ENCODE measurements around the gene TDRD15.

TDRD15 gene

GRCh38 chr2:21103274-21103891, 20.4 kb upstream of the TDRD15 start:
- TF ChIP-seq CTCF (IDR thresholded peaks at IDR 0.05; ENCODE audit: insufficient read depth, low read length, missing control alignments), result no peak
- ChIA-PET CTCF (no interaction called here), POLR2A (no interaction called here)
- DNase-seq (ENCODE audit: low read depth, low spot score), result no peak
- no peak overlapping the region for H3K4me3 ChIP-seq (ENCODE audit: low read depth, low read length)

- DNase-seq (ENCODE audit: low read depth, low spot score), result no peak
- no peak for TF ChIP-seq CTCF (IDR thresholded peaks at IDR 0.05; ENCODE audit: insufficient read depth, low read length, missing control alignments)
- no peak overlapping the region for H3K4me3 ChIP-seq (ENCODE audit: low read depth, low read length)
- ChIA-PET POLR2A (no interaction called here), CTCF (no interaction called here)
These were observed 19.6 kb upstream of the TDRD15 start for GRCh38 chr2:21104030-21104660.

GRCh38 chr2:21111012-21111411, 12.8 kb upstream of the TDRD15 start:
- CTCF ChIA-PET, result no interaction called here
- no peak for DNase-seq (ENCODE audit: low read depth, low spot score)
- no peak overlapping the region for H3K4me3 ChIP-seq (ENCODE audit: low read depth, low read length)
- no peak for TF ChIP-seq CTCF (IDR thresholded peaks at IDR 0.05; ENCODE audit: insufficient read depth, low read length, missing control alignments)
- POLR2A ChIA-PET, result no interaction called here

- CTCF ChIA-PET, result interaction anchor here (1.0 to 2.0 kb wide), 7 partner anchors 24 to 457 kb away, joined by 3 to 27 read pairs (median 3); no protein-coding TSS in a partner anchor
- no peak for DNase-seq (ENCODE audit: low read depth, low spot score)
- H3K4me3 ChIP-seq (ENCODE audit: low read depth, low read length), result no peak overlapping the region
- POLR2A ChIA-PET, result no interaction called here
- no peak for TF ChIP-seq CTCF (IDR thresholded peaks at IDR 0.05; ENCODE audit: insufficient read depth, low read length, missing control alignments)
These were observed 6.1 kb upstream of the TDRD15 start for GRCh38 chr2:21117688-21118087.

- ChIA-PET CTCF (interaction anchor here (1.0 to 2.0 kb wide), 8 partner anchors 23 to 458 kb away, joined by 3 to 27 read pairs (median 3); no protein-coding TSS in a partner anchor), POLR2A (no interaction called here)
- H3K4me3 ChIP-seq (ENCODE audit: low read depth, low read length), result no peak overlapping the region
- no peak for DNase-seq (ENCODE audit: low read depth, low spot score)
- peak; percentile 13 for TF ChIP-seq CTCF (IDR thresholded peaks at IDR 0.05; ENCODE audit: insufficient read depth, low read length, missing control alignments)
These were observed 5.4 kb upstream of the TDRD15 start for GRCh38 chr2:21118302-21118920.

- no peak for TF ChIP-seq CTCF (IDR thresholded peaks at IDR 0.05; ENCODE audit: insufficient read depth, low read length, missing control alignments)
- ChIA-PET CTCF (interaction anchor here (0.6 kb wide), 1 partner anchor 470 kb away, joined by 3 read pairs; no protein-coding TSS in a partner anchor), POLR2A (no interaction called here)
- H3K4me3 ChIP-seq (ENCODE audit: low read depth, low read length), result no peak overlapping the region
- DNase-seq (ENCODE audit: low read depth, low spot score), result no peak
These were observed 8.1 kb downstream of the TDRD15 start for GRCh38 chr2:21131861-21132260.
